ENCODE measurements around the gene NISCH. TPM values are rescaled to one million over a fixed set of nuclear protein-coding genes. Genes with fewer than 3 reads are reported as not detected.

The NISCH gene
- total RNA-seq, 6 experiments from 2014 or later = 19.7 to 51.9 (median 30.6) TPM

GRCh38 chr3:52487050-52487787 lies 31.8 kb downstream of the NISCH start:
- Histone ChIP-seq H3K36me3 (peaks cover 0 to 49% (median 16%) of the 10 kb centered on the region in 4 donors), H3K4me3 (no peak overlapping the region), H3K27ac (no peak overlapping the region), H3K9me3 (no peaks in the 10 kb centered on the region), H3K4me1 (no peaks in the 10 kb centered on the region), H3K27me3 (no peaks in the 10 kb centered on the region)
- TF ChIP-seq, protein P1, sequence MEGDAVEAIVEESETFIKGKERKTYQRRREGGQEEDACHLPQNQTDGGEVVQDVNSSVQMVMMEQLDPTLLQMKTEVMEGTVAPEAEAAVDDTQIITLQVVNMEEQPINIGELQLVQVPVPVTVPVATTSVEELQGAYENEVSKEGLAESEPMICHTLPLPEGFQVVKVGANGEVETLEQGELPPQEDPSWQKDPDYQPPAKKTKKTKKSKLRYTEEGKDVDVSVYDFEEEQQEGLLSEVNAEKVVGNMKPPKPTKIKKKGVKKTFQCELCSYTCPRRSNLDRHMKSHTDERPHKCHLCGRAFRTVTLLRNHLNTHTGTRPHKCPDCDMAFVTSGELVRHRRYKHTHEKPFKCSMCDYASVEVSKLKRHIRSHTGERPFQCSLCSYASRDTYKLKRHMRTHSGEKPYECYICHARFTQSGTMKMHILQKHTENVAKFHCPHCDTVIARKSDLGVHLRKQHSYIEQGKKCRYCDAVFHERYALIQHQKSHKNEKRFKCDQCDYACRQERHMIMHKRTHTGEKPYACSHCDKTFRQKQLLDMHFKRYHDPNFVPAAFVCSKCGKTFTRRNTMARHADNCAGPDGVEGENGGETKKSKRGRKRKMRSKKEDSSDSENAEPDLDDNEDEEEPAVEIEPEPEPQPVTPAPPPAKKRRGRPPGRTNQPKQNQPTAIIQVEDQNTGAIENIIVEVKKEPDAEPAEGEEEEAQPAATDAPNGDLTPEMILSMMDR (IDR thresholded peaks at IDR 0.05) = no peak
- no peak for TF ChIP-seq POLR2A (IDR thresholded peaks at IDR 0.05)
- WGBS (ENCODE audit: insufficient coverage, low coverage, low lambda C conversion rate, missing lambda C conversion rate) = 90% methylated on average over 14 of the region's 31 CpGs
- DNase-seq (no peak), ATAC-seq (no peak)
- intact Hi-C loops (cut with DNase I) = loop anchor here in 1 of 2 donors (10.0 kb wide), 1 partner anchor 188 kb away; no protein-coding TSS in a partner anchor

GRCh38 chr3:52487788-52488691 lies 32.6 kb downstream of the NISCH start:
- TF ChIP-seq POLR2A (IDR thresholded peaks at IDR 0.05) = no peak
- TF ChIP-seq, protein P1 (IDR thresholded peaks at IDR 0.05) = no peak
- Histone ChIP-seq H3K4me3 (no peak overlapping the region), H3K27me3 (no peaks in the 10 kb centered on the region), H3K36me3 (peaks cover 0 to 52% (median 17%) of the 10 kb centered on the region in 4 donors), H3K27ac (no peak overlapping the region), H3K9me3 (no peaks in the 10 kb centered on the region), H3K4me1 (no peaks in the 10 kb centered on the region)
- intact Hi-C loops (cut with DNase I) = loop anchor here in 1 of 2 donors (10.0 kb wide), 1 partner anchor 187 kb away; no protein-coding TSS in a partner anchor
- DNase-seq (no peak), ATAC-seq (no peak)
- WGBS (ENCODE audit: insufficient coverage, low coverage, low lambda C conversion rate, missing lambda C conversion rate) = 86% methylated on average over 7 of the region's 59 CpGs

- no peak for ATAC-seq
- no peak for DNase-seq
- no peak overlapping the region for H3K27ac ChIP-seq
- no CpG with 5 or more reads among the region's 3 CpGs for whole genome bisulfite sequencing (ENCODE audit: insufficient coverage, low coverage, low lambda C conversion rate, missing lambda C conversion rate)
- no peak overlapping the region for H3K4me3 ChIP-seq
- H3K9me3 ChIP-seq = no peaks in the 10 kb centered on the region
- no peaks in the 10 kb centered on the region for H3K4me1 ChIP-seq
- H3K36me3 ChIP-seq = peaks cover 0 to 52% (median 17%) of the 10 kb centered on the region in 4 donors
- H3K27me3 ChIP-seq = no peaks in the 10 kb centered on the region
- intact Hi-C loops (cut with DNase I) = loop anchor here in 1 of 2 donors (10.0 kb wide), 1 partner anchor 186 kb away; no protein-coding TSS in a partner anchor
- TF ChIP-seq, protein P1 (IDR thresholded peaks at IDR 0.05) = no peak
- TF ChIP-seq POLR2A (IDR thresholded peaks at IDR 0.05) = no peak
Observed at GRCh38 chr3:52488746-52489145, 33.3 kb downstream of the NISCH start.

- peaks cover 0 to 52% (median 17%) of the 10 kb centered on the region in 4 donors for H3K36me3 ChIP-seq
- WGBS (ENCODE audit: insufficient coverage, low coverage, low lambda C conversion rate, missing lambda C conversion rate) = no CpG with 5 or more reads among the region's 18 CpGs
- H3K9me3 ChIP-seq = no peaks in the 10 kb centered on the region
- H3K27me3 ChIP-seq = no peaks in the 10 kb centered on the region
- H3K27ac ChIP-seq = no peak overlapping the region
- no peaks in the 10 kb centered on the region for H3K4me1 ChIP-seq
- no peak for TF ChIP-seq POLR2A (IDR thresholded peaks at IDR 0.05)
- TF ChIP-seq, protein P1 (IDR thresholded peaks at IDR 0.05) = no peak
- ATAC-seq (no peak), DNase-seq (no peak)
- no peak overlapping the region for H3K4me3 ChIP-seq
- intact Hi-C loops (cut with DNase I) = loop anchor here in 1 of 2 donors (10.0 kb wide), 1 partner anchor 185 kb away; no protein-coding TSS in a partner anchor
Observed at GRCh38 chr3:52489453-52489852, 34.0 kb downstream of the NISCH start.

All from right lobe of liver (tissue), 6 donors.